ENCODE results near the gene NOTCH1. TPM values are rescaled to one million over a fixed set of nuclear protein-coding genes. Genes with fewer than 3 reads are reported as not detected.

The NOTCH1 gene
- total and polyA plus RNA-seq, 12 donors: 7.3 to 27.0 (median 19.9) TPM

GRCh38 chr9:136502196-136502595 lies 43.7 kb downstream of the NOTCH1 start:
- Histone ChIP-seq H3K4me3 (no peak overlapping the region), H3K36me3 (peaks cover 17 to 100% (median 93%) of the 10 kb centered on the region in 9 donors), H3K27ac (no peak overlapping the region), H3K4me1 (peaks cover 0 to 6% (median 0%) of the 10 kb centered on the region in 9 donors), H3K9me3 (no peaks in the 10 kb centered on the region), H3K27me3 (no peaks in the 10 kb centered on the region)
- no peak for ATAC-seq
- no peak for DNase-seq
- intact Hi-C loops (cut with DNase I): no loop called here
- 96 to 97% methylated on average over 36 to 38 of the region's 38 CpGs for WGBS, 2 donors
- TF ChIP-seq CTCF (IDR thresholded peaks at IDR 0.05): no peak

- H3K9me3 ChIP-seq: no peaks in the 10 kb centered on the region
- DNase-seq (no peak), ATAC-seq (no peak)
- H3K27me3 ChIP-seq: no peaks in the 10 kb centered on the region
- no peak for TF ChIP-seq CTCF (IDR thresholded peaks at IDR 0.05)
- H3K27ac ChIP-seq: no peak overlapping the region
- no peak overlapping the region for H3K4me3 ChIP-seq
- peaks cover 17 to 100% (median 93%) of the 10 kb centered on the region in 9 donors for H3K36me3 ChIP-seq
- H3K4me1 ChIP-seq: peaks cover 0 to 6% (median 0%) of the 10 kb centered on the region in 9 donors
- 92 to 93% methylated on average over 23 of the region's 23 CpGs for WGBS, 2 donors
- intact Hi-C loops (cut with DNase I): no loop called here
These were observed 44.2 kb downstream of the NOTCH1 start for GRCh38 chr9:136501686-136502085.

GRCh38 chr9:136499935-136500910 lies 45.6 kb downstream of the NOTCH1 start:
- intact Hi-C loops (cut with DNase I): no loop called here
- WGBS, 2 donors: 94 to 95% methylated on average over 49 to 50 of the region's 50 CpGs

More at GRCh38 chr9:136499935-136500910, 45.6 kb downstream of the NOTCH1 start:
- ATAC-seq (no peak), DNase-seq (no peak)
- TF ChIP-seq CTCF (IDR thresholded peaks at IDR 0.05): no peak
- no peak overlapping the region for H3K4me3 ChIP-seq
- no peaks in the 10 kb centered on the region for H3K27me3 ChIP-seq
- peaks cover 17 to 100% (median 84%) of the 10 kb centered on the region in 9 donors for H3K36me3 ChIP-seq
- H3K27ac ChIP-seq: no peak overlapping the region
- peaks cover 0 to 6% (median 0%) of the 10 kb centered on the region in 9 donors for H3K4me1 ChIP-seq
- no peaks in the 10 kb centered on the region for H3K9me3 ChIP-seq

Measured in heart right ventricle (tissue), 16 donors.